ENCODE results near the gene STX17.
"Not testable (repeated sequence)": the region's sequence is repeated elsewhere in the genome, so short reads cannot be mapped to it uniquely, and the experiment has no call there.

The STX17 gene

DNA sequence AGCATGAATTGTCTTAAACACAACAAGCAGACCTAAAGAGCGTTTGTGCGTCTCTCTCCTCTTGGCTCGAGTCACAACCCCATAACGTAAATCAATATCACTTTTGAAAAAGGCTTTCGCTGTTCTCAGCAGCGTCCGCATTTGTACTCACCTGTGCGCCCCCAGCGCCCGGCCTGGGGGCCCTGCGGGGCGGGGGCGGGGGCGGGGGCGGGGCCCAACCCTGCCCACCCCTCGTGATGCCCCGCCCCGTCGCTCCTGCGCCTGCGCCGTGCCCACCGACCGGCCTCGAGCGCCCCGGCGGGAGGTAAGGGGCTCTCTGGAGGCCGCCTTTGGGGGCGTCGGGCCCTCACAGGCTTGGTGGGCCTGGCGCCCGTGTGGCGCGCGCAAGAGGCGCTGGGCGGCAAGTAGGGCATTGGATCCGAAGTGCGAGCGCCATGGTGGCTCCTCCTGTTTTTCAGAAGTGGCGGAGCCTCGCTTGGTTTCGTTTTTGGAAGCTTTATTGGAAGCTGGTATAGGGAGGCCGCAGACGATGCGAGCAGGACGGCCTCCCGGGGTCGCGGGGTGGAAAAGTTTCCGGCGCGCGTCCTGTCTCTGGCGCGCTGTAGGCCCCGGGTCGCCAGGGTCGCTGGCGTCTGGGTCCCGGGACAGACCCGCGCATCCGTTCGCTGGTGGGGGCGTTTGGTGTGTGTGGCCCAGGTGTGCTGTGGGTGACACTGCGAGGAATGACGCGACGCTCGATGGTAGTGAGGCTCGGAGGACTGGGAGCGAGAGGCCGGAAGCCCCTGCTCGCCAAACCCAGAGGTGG, at the start of gene STX17:
STX17 (plus strand) TSS at position 252 of the 805 bp plus-strand sequence. CDS start 8,586 bp downstream, outside the sequence.
- DNase-seq, result peak; percentile 81

DNA sequence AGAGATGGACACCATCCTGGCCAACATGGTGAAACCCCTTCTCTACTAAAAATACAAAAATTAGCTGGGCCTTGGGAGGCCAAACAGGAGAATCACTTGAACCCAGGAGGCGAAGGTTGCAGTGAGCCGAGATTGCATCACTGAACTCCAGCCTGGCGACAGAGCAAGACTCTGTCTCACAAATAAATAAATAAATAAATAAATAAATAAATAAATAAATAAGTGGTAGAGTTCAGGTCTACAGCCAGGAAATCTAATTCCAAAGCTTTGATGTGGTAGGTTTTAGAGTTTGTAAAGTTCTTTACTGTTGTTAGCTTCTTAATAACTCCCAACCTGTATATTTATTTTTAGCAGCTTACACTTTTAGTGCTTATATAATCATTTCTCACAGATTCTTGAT, 48.9 kb upstream of the STX17 start:
- DNase-seq, result not testable (repeated sequence)

DNA sequence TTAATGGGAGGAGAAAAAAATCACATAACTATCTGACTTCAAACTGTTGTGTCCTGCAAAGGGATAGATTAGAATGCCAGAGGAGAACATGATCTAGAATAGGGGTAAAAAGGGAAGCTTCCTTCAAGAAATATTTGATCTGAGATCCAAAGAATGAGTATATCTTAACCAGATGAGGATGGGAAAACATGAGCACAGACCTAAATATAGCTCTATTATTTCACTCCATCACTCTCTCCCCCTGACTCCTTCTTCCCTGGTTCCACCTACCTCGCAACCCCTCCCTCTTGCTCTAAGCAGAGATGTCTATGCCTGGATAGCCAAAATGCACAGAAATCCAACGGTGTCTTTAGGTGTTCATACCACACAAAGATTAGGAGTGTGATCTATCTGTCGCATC, 48.4 kb upstream of the STX17 start:
- DNase-seq, result no peak

DNA sequence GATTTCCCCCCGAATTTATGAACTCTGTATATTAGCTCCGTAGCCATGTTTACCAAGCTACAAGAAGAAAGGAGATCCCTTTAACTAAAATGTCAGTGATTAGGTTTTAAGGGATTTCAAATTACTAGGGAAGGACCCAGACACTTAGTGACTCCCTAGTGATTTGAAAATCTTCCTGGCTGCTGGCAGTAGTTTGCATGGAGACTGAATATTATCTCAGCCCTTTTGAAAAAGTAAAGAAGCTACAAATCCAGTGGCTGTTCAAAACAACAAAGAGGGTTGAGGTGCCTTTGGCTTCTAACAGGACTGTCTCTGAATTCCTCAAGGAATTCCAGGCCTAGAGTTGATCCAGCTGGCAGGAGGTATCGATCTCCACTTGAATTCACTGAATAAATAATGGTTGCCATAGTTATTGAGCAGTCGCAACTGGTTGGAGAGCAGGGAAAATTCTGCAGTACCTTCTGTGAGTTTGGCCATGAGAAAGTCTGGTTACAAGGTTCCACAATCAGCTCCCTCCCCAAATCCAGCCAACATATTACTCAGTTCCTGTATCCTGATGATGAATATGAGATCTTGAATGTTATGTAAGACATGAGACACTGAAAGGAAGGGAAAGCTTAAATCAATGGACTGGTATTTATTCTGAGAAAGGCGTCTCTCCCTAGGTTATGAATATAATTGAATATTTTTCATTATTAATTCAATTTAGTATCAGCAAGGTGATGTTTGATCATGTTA, 47.0 kb upstream of the STX17 start:
- DNase-seq, result no peak

DNA sequence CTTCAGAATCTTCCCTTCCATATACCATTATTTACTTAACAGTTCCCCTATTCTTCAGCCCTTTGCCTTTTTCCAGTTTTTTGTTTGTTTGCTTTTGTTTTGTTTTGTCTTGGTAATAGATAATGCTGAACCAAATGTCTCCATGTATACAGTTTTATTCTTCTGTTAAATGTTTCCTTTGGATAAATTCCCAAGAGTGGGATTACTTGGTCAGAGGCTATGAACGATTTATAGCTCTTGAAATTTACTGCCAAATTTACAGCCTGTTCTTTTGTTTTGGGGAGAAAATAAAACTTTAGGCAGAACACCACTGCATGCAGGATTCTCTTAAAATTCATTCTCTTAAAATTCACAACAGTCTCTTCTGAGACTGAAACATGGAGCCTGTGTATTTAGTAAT, 46.2 kb upstream of the STX17 start:
- no peak for DNase-seq

DNA sequence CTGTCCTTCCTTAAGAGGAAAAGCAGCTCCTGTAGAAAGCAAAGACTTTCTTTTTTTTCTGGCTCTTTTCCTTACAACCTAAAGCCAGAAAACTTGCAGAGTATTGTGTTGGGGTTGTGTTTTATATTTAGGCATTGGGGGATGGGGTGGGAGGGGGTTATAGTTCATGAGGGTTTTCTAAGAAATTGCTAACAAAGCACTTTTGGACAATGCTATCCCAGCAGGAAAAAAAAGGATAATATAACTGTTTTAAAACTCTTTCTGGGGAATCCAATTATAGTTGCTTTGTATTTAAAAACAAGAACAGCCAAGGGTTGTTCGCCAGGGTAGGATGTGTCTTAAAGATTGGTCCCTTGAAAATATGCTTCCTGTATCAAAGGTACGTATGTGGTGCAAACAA, 42.5 kb upstream of the STX17 start:
- no peak for DNase-seq

DNA sequence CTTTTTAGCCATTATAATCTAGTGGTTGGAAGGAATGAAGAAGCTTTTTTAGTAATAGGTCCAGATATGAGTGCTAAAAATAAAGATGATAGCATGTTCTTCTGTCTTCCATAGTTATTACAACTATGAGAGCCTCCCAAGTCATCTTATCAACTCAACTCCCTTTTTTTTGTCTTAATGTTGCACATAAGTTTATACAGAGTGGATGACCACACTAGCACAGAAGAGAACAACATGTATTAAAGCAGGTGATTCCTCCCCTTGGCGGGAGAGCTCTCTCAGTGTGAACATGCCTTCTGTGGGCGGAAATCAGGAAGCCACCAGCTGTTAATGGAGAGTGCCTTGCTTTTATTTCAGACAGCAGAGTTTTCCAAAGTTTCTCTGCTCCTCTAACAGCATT, 40.1 kb upstream of the STX17 start:
- DNase-seq, result no peak

DNA sequence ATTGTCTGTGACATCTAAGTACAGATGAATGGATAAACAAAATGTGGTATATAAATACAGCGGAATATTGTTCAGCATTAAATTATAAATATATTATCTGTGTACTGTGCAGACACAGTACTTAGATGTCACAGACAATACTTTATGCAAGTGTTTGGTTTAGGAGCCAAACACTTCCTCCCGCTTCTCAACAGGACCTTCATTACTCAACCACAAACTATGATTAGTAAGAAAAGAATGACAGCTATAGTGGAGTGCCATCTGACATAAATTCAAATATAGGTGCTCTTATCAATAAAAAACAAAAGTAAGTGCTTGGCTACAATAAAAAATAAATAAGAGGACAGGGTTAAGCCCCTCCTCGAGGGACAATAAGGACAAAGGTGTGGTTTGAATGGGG, 38.9 kb upstream of the STX17 start:
- DNase-seq, result no peak

DNA sequence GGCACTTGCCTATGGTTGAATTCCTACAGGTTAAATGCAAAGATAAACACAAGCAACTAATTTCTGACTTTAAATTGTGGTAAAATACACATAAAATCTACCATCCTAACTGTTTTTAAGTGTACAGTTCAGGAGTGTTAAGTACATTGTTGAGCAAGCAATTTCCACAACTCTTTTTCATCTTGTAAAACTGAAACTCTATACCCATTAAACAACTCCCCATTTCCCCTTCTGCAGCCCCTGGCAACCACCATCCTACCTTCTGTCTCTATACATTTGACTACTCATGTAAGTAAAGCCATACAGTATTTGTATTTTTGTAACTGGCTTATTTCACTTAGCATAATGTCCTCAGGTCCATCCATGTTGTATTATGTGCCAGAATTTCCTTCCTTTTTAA, 38.5 kb upstream of the STX17 start:
- no peak for DNase-seq

DNA sequence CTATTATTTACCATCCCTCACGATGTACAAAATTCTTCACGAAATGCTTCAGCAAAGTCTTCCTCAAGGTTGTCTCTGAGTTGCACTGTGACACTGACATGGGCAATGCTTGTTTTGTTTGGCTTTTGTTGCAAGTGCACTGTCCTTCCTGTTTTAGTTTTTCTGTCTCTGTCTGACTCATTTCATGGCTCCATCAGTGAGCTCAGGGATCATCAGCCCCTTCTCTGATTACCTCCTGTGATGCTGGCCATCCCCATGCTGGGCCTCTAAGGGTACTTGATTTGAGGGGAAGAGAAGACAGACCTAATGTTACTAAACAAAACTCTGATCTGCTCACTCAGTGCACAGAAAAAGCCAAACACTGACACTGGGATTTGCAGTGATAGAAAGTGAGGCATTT, 37.6 kb upstream of the STX17 start:
- DNase-seq, result no peak

DNA sequence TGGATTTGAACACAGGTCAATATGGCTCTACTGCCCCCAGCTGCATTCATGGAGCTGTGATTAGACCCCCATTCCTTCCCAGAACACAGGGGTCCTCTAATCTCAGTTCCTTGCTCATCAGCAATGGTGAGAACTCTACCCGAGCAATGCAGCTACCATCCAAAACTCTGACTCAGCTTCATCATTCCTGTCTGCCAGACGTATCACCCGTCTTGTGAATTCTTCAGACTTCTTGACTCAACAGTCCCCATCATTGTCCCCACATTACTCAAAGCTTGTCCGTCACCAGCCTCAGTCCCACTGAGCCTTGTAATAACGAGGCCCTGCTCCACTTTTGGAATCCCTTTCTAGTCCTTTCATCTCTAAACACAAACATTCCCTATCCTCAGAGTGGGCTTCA, 36.3 kb upstream of the STX17 start:
- no peak for DNase-seq

DNA sequence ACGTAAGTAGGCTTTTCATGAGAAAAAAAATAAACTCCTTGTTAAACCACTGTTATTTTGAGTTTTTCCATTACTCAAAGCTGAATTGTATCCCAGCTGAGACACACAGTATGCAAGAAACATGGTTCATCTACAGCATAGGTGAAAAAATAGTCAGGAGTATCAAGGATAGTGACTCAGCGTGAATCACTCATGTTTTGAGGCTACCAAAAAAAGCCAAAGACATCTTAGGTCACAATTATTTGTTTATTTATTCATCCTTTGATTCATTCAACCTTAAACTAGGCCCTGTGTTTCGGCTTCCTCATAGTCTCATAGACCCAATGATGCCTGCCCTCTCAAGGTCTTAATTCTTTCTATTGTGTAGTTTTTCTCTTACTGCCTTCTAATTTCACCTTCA, 32.9 kb upstream of the STX17 start:
- DNase-seq, result no peak

DNA sequence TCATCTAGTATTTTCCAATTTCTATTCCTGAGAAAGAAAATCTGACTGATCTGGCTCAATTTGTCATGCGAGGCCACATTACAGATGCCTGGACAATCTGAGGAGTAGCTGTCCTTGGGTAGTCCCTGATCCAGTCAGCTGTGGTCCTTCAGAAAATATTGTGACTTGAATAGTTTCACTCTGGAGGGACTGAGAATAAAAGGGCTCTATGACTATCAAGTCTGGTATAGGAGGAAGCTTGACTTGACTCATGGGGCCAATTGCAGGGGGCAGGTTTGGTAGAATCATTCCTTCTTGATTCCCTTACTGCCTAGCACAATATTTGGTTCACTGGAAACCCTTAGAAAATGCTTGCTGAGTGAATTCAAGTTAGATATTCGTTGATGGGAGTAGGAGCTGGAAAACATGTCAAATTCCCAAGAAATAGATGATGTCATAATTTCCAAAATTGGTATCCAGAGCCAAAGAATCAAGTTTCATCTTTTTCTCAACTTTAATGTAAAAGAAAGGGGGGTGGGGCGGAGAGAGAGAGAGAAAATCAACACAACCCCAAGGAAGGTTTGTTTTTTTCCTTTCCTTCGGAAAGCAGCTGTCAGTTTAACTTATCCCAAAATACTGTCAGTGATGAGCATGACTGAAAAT, 32.4 kb upstream of the STX17 start:
- DNase-seq, result no peak

DNA sequence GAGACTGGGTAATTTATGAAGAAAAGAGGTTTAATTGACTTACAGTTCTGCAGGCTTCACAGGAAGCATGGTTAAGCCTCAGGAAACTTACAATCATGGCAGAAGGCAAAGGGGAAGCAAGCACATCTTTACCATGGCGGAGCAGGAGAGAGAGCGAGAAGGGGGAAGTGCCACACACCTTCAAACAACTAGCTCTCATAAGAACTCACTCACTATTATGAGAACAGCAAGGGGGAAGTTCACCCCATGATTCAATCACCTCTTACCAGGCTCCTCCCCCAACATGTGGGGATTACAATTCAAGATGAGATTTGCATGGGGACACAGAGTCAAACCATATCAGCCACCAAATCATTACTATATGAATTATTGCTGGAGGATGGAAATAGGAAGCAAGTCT, 30.3 kb upstream of the STX17 start:
- DNase-seq, result no peak

DNA sequence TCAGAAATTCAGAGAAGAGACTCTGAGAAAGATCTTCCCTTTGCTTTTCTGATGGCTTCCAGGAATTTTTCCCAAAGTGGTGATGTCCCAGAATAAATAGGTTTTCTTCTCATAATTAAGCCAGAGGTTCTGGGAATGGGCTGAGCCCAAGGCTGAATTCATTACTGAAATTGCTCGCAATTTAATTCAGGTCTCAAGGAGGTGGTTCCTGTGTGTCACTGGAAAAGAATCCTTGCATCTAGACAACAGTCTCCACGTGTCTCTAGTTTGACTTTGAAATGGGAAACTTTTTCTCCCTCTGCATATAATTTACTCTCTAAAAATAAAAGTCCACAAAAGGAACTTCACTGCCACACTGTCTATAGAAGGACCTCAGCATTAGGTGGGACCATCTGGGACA, 27.8 kb upstream of the STX17 start:
- no peak for DNase-seq

DNA sequence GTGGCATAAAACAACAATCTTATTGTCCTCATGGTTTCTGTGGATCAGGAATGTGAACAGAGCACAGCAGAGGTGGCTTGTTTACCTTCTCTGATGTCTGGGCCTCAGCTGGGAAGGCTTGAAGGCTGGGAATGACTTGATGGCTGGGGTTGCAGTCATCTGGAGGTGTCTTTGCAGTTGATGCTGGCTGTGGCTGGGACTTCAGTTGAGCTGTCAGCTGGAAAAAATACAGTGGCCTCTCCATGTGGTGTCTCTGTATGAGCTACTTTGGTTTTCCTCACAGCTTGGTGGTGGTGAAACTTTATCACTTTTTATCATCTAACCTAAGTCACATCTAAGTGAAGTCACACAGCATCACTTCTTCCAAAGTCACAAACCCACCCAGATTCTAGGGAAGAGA, 24.7 kb upstream of the STX17 start:
- DNase-seq, result no peak

DNA sequence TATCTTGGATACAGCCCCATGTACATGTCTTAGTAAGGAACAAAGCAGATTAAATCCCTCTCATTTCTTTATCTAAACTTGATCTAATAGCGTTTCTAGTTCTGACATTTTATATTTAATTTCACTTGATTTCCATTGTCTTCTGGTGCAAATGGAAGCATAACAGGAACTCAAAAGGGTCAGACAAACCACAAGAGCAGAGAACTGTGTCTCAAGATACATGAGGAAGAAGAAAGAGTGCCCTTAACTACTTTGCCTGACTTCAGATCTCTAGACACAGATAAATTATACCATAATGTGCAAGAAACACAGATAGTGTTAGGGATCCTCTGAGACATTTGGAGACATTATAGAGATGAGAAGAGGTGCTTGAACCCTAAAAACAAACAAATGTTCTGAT, 20.7 kb upstream of the STX17 start:
- peak; percentile 60 for DNase-seq

DNA sequence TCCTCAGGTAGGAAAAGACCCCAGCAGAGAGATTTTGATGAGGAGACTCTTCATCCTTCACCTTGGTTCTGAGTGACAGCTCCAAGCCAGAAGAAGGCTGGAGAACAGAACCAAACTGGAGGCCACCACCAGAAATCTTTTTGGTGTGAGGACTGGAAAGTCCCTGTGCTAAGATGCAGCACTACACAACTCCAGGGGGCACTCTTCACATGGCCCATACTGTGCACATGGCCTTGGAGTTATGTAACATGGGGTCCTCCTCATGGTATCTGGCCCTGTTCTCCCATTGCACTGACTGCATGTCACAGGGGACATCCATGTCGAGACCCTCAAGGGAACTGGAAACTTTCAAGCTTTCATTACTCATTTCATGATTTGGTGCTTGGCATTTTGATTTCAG, 17.3 kb upstream of the STX17 start:
- no peak for DNase-seq

DNA sequence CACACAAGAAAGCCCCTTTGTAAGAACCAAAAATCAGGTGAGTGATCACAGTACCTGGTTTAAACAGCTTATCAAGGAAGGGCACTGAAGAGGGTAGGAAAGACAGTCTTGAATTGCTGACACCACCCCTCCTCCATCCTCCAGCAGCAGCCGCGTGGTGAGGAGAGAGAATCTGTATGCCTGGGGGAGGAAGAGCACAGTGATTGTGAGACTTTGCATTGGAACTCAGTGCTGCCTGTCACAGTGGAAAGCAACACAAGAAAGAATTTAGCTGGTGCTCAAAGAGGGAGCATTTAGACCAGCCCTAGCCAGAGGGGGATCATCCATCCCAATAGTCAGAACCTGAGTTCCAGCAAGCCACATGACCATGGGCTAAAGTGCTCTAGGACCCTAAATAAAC, 11.6 kb upstream of the STX17 start:
- DNase-seq, result no peak

DNA sequence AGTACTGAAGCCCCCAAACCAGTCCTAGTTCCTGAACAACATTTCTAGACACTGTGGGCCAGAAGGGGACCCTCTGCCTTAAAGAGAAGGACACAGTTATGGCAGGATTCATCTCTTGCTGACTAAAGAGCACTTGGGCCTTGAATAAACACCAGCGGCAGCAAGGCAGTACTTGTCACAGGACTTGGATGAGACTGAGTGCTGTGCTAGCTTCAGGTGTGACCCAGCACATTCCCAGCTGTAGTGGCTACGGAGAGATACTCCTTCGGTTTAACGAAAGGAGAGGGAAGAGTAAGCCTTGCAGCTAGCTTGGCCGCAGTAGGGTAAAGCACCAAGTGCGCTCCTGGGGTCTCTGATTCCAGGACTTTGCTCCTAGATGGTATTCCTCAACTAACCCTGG, 10.9 kb upstream of the STX17 start:
- no peak for DNase-seq

DNA sequence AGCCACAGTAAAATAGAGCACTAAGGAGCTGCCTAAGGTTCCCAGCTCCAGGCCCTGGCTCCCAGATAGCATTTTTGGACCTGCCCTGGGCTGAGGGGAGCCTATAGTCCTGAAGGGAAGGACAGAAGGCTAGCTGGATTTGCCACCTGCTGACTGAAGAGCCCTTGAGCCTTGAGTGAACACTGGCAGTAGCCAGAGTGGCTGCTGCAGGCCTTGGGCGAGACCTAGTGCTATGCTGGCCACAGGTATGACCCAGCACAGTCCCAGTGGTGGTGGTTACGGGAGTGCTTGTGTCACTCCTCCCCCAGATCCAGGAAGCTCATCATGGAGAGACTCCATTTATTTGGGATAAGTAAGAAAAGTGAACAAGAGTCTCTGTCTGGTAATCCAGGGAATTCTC, 10.3 kb upstream of the STX17 start:
- DNase-seq, result no peak

DNA sequence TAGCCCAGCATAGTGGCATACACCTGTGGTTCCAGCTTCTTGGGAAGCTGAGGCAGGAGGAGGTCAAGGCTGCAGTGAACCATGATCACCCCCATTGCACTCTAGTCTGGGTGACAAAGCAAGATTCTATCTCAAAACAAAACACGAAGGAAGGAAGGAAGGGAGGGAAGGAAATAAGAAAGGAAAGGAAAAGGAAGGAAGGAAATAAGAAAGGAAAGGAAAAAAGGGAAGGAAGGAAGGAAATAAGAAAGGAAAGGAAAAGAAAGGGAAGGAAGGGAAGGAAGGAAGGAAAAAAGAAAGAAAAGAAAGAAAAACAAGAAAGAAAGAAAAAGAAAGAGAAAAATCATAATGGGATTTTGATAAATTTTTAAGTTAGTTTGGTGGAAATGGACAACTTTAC, 3.1 kb upstream of the STX17 start:
- no peak for DNase-seq

DNA sequence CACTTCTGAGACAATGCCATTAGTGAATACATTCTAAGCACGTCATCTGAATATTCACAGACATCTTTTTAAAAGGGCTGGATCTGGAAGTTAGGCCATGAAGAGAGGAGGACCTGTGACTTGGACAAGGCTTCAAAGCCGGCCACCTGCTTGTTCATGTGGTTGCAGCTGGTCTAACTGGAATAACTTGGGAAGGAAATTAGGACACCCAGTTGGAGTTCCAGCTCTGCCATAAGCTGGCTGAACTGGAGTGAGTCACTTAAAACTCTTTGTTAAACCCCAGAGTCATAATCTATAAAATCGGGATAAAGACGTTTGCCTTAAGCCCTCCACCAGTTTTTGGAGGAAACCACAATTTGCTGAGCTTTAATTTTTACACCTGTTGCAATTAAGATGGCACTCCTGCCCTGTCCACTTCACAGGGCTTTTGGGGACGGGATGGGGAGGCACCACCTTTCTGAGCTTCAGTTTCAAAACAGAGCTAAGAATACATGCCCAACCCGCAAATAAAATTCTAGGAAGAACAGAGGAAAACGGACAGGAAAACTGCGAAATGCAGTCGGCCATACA, 536 bp upstream of the STX17 start:
- DNase-seq, result no peak

DNA sequence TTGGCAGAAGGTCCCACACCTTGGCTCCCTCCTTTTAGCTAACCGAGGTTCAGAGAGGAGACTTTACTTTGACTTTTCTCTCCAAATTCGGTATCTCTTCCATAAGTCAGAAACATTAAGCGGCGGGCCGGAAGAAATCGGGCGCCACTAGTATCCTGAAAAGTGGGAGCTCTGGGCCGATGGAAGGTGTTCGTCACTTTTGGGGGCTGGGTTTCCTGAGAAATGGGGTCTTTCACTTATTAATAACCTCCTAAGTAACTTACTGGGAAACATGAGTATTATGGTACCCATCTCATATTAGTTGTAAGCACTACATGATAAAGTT, 716 bp downstream of the STX17 start:
- DNase-seq, result no peak

All from hematopoietic multipotent progenitor cell treated with erythropoietin and hydrocortisone succinate and interleukin-3 and kit ligand, for 6 days (in vitro differentiated cells).